ENCODE results near the gene LRRC4C.
A peak's percentile ranks its signal among the peaks of the same experiment; 100 is the strongest.

LRRC4C gene

DNA sequence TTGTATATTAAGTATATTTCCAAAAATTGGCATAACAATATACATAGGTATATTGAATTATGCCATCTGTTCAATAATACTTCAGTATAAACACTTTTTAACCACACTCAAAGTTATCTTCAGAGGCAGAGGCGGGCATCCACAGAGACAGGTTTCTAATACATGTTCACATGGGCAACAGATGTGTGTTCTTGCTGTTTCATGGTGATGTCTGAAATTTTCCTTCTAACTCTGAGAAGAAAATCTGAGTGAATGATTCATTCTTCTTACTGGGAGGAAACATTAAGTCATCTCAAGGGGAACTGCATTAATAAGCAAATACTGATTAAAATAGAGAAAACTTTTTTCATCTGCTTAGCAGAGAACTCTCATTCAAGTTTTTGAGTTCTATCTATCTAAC is 1074.5 kb downstream of the LRRC4C start:
- intact Hi-C loops (cut with DNase I): no loop called here
- DNase-seq: no peak

DNA sequence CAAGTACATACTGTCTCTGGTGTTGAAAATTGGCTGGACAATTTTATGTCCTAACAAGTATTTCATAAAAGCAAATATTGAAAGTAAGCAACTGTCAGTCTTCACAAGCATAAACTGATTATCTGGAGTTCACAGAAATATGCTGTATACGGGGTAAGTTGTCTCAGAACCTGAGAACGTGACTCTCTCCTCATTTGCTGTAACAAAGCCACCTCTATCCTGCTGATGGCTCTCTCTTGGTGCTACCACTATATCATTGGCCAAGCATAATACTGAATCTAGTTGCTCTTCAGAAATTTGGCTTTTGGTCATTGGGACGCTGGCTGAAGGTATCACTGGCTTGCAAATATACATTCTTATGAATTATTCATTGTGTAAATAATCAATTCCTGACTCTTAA is 1078.0 kb downstream of the LRRC4C start:
- DNase-seq: no peak
- intact Hi-C loops (cut with DNase I): no loop called here

DNA sequence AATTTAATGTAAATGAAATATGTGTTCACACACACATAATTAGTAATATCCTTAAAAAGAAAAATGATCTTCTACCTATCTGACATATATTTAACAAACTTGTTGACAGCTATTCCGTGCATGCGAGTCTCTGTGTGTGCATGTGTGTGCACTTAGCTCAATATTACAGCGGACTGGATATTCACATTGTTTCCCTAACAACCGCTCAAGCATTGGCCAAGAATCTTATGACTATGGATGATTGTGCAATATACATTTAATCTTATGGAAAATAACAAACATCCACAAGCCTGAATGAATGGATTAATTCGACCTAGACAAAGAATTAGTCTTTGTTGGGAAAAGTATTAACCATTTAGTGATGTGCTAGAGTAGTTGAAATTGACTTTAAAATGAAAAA is 1078.6 kb downstream of the LRRC4C start:
- no peak for DNase-seq
- intact Hi-C loops (cut with DNase I): no loop called here

DNA sequence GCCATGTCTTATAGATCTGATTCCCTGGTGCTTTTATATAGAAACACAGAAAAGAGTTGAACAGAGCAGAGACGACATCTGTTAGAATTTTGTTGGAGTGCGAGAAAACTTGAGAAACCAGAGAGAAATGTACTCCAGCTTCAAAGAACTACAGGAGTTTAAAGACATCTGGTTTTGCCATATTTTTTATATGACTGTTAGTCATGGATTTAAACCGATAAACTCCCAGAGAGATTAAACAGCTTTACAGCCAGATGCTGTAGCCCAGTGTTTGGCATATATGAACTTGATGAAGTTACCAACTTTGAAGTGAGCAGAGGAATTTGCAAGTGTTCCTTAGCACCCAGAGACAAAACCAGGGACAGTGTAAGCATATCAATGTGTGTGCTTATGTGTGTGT is 1083.1 kb downstream of the LRRC4C start:
- DNase-seq: no peak
- intact Hi-C loops (cut with DNase I): no loop called here

- intact Hi-C loops (cut with DNase I): no loop called here
These were observed 1088.4 kb downstream of the LRRC4C start for GRCh38 chr11:40370821-40371616.

GRCh38 chr11:40360206-40360798 is 1099.2 kb downstream of the LRRC4C start:
- DNase-seq: no peak
- intact Hi-C loops (cut with DNase I): no loop called here

More at GRCh38 chr11:40370821-40371616, 1088.4 kb downstream of the LRRC4C start:
- DNase-seq: no peak

DNA sequence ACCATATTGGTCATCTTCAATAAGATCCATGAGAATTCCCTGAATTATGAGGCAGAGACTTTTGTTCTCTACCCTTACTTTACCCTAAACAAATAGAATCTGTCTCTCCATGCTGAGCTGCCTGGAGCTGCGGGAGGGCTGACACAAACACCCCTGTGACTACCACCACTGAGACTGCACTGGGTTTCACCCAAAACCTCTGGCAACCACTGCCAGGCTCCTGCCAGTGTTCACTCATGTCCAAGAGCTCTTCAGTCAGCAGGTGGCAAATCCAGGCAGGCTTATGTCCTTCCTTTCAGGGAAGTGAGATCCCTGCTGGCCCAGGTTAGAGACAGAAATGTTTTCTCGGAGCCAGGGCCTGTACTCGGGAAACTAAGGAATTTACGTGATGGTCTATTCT is 1105.3 kb downstream of the LRRC4C start:
- intact Hi-C loops (cut with DNase I): no loop called here
- no peak for DNase-seq

DNA sequence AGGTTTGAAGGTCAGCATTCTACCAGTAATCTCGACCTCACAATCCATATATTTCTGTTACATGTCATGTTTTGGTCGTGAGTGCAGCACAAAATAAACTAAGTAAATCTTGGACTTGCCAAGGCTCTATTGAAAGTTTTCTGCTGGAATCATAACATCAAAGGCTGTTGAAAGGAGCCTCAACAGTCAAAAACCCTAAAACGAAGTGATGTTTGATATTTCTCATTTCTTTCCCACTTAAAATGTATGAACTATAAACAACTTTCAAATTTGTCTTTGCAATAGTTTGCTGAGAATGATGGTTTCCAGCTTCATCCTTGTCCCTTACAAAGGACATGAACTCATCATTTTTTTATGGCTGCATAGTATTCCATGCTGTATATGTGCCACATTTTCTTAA is 1118.5 kb downstream of the LRRC4C start:
- DNase-seq: no peak
- intact Hi-C loops (cut with DNase I): no loop called here

- intact Hi-C loops (cut with DNase I): no loop called here
- no peak for DNase-seq
These were observed 1120.7 kb downstream of the LRRC4C start for GRCh38 chr11:40338739-40339138.

- intact Hi-C loops (cut with DNase I): no loop called here
- DNase-seq: no peak
These were observed 1121.4 kb downstream of the LRRC4C start for GRCh38 chr11:40338062-40338461.

GRCh38 chr11:40337118-40337517 is 1122.3 kb downstream of the LRRC4C start:
- intact Hi-C loops (cut with DNase I): no loop called here
- DNase-seq: no peak

DNA sequence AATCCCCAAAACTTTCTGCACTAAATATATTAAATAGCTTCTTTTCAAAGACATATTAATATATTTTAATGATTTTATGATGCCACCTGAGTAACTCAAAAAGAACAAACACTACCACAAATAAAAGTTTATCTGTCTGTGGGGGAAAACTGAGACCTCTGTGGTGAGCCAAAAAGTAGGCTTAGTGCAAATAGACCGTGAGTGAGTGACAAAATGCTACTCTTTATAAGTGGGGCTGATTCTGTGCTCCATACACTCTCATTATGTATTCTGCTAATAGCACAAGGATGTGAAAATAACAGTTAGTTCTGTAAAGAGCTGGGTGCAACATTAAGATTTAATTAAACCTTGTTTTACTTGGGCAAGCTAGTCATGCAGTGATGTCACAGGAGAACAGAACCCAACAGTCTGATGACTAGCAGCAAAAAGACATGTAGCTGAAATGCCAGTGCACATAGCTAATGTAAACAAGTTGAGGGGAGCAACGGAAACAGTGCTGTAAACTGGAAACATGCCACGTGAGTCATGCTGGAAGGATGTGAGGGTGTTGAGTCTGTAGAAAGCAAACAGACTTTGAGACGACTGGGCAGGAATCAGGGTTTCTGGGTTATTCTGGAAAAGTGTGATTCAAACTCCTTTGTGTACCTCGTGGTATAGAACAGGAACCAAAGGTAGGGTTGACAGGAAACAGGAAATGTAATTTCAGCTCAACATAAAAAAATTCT is 1130.4 kb downstream of the LRRC4C start:
- peak in 2 of 42 donors; percentile 15 to 48 for DNase-seq

DNA sequence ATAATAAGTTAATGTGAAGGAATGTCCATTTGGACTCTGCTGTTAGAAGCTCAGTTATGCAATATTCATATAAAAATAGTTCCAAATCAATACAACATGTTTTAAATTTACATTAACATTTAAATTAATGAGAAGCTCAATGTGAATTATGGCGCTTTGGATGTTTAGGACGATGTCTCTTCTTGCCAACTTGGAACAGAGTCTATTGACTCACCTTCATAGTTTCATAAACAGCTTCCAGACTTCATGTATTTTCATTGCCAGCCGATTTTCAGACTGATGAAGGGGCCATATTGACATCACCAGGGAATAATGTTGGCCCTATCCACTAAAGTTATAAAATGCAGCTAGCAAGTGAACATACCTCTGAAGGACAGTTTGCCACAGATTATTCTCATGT is 1136.2 kb downstream of the LRRC4C start:
- intact Hi-C loops (cut with DNase I): no loop called here
- DNase-seq: no peak

More for the DNA sequence above, 1130.4 kb downstream of the LRRC4C start:
- intact Hi-C loops (cut with DNase I): no loop called here

DNA sequence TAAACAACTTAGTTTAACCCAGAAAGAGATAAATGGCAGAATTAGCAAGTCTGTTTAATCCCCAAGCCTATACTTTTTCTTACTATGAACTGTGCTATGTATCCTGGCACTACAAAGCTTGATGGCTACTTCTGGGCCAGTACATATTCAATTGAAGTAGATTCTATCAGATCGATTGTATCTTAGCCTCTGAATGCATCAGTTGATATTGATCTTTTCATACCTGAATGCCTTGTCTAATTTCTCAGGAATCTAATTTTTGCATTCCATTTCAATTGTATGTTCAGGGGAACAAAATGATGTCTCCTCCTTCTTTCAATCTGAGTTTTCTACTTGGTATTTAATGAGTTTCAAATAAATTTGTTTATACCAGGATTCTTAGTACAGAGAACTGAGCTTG is 1137.9 kb downstream of the LRRC4C start:
- intact Hi-C loops (cut with DNase I): no loop called here
- DNase-seq: no peak

DNA sequence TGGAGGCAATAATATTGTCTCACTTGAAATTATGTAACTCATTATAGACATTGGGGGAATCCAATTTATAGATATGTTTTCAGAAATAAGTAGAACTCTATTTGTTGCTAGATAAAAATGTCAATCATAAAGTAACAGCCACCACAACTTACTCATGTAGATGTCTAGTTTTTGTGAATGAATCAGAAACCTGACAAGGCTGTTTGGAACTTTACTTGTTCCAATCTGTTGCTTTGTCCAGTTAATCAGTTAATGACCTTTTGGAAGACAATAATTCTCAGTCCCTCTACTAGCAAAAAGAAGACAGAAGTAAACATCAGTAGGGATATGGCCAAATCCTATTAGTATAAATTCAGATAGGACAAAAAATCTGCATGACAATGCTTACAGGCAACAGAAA is 1143.3 kb downstream of the LRRC4C start:
- intact Hi-C loops (cut with DNase I): no loop called here
- DNase-seq: no peak

- intact Hi-C loops (cut with DNase I): no loop called here
- DNase-seq: no peak
These were observed 1144.3 kb downstream of the LRRC4C start for GRCh38 chr11:40315122-40315521.

GRCh38 chr11:40314327-40314726 is 1145.1 kb downstream of the LRRC4C start:
- DNase-seq: no peak
- intact Hi-C loops (cut with DNase I): no loop called here

DNA sequence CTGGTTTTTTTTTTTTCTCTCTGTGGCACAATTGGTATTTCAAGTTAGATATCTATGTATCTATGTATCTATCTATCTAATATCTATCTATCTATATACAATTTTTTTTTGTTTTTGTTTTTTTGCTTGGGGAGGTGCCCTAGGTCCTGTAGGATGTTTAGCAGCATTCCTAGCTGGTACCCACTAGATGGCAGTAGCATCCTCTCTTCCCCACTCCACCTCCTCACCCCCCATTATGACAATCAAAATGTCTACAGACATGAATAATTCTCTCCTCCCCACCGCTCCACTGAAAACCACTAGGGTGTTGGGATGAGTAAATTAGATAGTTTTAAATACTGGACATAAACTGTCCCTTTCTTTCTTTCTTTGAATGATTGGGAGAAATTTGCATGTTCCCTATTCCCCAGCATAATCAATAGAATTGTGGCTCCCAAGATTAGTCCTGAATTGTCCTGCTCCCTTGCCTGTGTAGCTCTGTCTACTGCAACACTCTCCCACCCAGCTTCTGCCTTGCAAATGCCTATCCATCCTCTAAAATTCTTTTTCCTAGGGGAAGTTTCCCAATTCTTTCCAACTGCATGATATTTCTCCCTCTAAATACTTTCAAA is 1152.4 kb downstream of the LRRC4C start:
- DNase-seq: peak in 27 of 42 donors; percentile 5 to 73 (median 46)
- intact Hi-C loops (cut with DNase I): no loop called here

DNA sequence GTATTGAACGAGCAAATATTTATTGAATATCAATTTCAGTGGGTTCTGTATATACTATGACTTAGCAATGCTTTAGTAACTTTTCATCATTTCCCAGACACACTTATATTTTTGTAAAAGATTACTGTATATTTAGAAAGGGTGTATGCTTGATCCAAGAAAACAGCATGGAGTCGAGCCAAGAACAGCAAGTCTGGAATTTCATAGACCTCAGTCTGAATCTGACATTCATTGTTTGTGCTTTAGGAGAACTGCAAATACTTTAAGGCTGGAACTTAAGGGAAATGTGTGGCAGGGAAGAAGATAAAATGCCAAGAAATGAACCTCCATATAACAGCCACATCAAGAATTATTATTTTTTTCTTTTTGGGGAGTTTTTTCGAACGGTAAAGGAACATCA is 1156.8 kb downstream of the LRRC4C start:
- DNase-seq: no peak
- intact Hi-C loops (cut with DNase I): no loop called here

DNA sequence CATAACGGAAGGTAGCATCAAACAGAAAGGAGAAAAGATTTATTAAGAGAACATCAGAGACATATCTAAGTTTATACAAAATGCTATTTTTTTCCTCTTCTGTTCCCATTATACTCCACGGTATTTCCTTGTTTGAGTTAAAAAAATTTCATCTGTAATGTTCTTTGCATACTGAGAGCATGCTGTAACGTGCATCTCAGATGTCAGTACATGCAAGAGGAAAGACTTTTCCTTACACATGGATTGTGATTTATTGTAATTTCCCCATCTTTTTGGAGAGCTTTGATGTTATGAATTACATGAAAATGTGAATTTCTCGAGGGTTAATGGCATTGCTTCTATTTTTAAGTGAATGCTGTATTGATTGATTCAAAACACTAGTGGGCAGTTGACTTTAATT is 1164.0 kb downstream of the LRRC4C start:
- intact Hi-C loops (cut with DNase I): loop anchor here (2.0 kb wide), 1 partner anchor 165 kb away; no protein-coding TSS in a partner anchor

More for the DNA sequence above, 1164.0 kb downstream of the LRRC4C start:
- no peak for DNase-seq

Data from head of caudate nucleus (tissue), 42 donors.